ENCODE data around the gene MST1.
A peak's percentile ranks its signal among the peaks of the same experiment; 100 is the strongest.
"Not testable (repeated sequence)": the region's sequence is repeated elsewhere in the genome, so short reads cannot be mapped to it uniquely, and the experiment has no call there.

The MST1 gene

DNA sequence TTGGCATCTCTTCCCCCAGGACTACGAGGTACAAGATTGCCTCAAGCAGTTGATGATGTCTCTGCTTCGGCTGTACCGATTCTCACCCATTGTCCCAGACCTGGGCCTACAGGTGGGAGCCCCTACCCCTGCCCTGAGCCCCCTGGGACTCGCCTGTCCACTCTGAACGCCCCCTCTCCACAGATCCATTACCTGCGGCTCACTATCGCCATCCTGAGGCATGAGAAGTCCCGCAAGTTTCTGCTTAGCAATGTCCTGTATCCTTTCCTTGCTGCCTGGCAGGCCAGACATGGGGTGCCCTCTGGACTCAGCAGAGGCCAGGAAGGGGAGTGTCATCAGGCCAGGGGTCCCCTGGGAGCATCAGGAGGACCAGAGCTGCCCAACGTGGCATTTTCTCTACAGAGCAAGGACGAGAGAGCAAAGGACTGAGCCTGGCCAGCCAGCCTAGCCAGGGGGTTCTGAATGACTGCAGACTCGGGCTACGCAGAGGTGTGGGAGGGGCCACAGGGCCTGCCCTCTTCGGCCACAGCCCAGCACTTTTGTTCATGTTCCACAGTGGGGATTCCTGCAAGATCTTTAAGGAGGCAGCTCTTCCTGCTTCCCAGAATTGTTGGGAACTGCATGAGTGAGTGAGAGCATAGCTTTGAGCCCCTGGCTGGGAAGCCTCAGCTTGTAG is 11.3 kb upstream of the MST1 start:
- DNase-seq (ENCODE audit: low read depth), result no peak

DNA sequence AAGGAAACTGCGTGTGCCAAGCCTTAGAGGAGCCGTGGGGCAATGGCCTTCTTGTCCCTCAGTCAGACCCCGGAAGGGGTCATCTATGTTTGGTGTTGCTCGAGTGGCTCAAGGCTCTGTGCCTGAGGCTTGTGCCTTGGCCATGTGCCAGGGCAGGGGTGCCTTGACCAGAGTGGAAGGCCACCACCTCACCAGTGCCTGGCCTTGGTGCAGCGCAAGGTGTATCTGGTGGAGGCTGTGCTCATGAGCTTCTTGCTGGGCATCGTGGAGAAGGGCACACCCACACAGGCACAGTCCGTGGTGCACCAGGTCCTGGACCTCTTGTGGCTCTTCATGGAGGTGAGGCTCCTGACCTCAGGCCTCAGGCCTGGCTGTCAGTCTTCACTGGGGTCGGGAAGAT is 10.7 kb upstream of the MST1 start:
- DNase-seq (ENCODE audit: low read depth), result no peak

DNA sequence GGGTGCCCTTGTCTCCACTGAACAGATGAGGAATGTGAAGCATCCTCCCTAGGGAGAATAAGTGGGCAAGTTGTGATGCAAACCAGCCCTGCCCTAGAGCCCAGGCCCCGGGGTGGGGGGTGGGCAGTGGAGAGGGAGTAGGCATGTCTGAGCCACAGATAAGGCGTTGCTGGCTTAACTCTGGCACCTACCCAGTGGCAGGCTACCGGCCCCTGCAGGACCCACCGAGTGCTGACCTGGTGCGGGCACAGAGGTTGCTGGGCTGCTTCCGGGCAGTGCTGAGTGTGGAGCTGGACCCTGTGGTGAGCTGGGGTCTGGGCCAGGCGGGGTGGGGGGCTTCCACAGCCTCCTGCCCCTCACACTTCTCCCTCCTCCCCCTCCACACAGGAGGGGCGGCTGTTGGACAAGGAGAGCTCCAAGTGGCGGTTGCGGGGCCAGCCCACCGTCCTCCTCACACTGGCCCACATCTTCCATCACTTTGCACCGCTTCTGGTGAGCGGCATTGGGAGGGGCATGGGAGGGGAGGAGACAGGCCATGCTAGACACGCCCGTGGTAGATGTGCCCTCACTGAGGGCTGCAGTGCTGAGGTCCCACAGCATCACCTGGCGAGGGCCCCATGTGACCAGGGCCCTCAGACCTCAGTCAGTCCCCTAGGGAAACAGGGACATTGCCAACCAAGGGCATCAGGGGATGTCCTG is 10.2 kb upstream of the MST1 start:
- DNase-seq (ENCODE audit: low read depth), result peak; percentile 48

GRCh38 chr3:49695350-49696015 is 6.2 kb upstream of the MST1 start:
- not testable (repeated sequence) for DNase-seq (ENCODE audit: low read depth)

- not testable (repeated sequence) for DNase-seq (ENCODE audit: low read depth)
These were observed 5.3 kb upstream of the MST1 start for GRCh38 chr3:49694409-49695070.

- DNase-seq (ENCODE audit: low read depth), result not testable (repeated sequence)
These were observed 2.2 kb upstream of the MST1 start for GRCh38 chr3:49691481-49691880.

DNA sequence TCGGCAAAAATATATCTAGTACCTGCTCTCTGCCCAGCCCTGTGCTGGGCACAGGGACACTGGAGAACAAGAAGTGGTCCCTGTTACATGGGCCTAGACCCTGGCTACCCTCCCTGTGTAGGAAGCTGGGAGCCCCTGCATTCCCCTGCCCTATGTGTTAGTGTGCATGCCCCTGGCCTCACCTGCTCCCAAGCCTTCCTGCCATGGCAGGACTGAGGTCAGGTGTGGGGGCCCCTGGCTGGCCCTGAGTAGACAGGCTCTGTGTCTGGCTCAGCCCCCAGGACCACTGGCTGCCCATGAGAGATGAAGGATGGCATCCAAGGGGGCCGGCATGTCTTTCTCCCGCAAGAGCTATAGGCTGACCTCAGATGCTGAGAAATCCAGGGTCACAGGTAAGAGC is 1.6 kb upstream of the MST1 start:
- DNase-seq (ENCODE audit: low read depth), result not testable (repeated sequence)

- DNase-seq (ENCODE audit: low read depth), result not testable (repeated sequence)
These were observed 792 bp upstream of the MST1 start for GRCh38 chr3:49689908-49690624.

GRCh38 chr3:49688338-49689045 is 782 bp downstream of the MST1 start:
- not testable (repeated sequence) for DNase-seq (ENCODE audit: low read depth)

DNA sequence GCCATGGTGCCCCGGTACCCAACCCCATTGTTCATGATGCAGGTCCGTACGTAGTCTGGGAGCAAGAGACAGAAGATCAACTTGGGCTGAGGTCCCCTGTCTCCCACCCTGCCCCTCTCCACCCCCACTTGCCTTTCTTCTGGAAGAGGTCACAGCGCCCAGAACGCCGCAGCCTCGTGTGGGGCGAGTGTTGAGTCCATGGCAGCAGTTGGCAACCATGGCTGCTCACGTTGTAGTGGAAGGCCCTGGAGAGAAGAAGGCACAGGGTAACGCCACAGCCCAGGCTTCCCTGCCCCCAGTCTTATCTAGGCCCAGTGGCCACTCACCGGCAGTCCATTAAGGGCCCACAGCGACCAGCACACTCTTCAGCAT is 1.9 kb downstream of the MST1 start:
- DNase-seq (ENCODE audit: low read depth), result not testable (repeated sequence)

DNA sequence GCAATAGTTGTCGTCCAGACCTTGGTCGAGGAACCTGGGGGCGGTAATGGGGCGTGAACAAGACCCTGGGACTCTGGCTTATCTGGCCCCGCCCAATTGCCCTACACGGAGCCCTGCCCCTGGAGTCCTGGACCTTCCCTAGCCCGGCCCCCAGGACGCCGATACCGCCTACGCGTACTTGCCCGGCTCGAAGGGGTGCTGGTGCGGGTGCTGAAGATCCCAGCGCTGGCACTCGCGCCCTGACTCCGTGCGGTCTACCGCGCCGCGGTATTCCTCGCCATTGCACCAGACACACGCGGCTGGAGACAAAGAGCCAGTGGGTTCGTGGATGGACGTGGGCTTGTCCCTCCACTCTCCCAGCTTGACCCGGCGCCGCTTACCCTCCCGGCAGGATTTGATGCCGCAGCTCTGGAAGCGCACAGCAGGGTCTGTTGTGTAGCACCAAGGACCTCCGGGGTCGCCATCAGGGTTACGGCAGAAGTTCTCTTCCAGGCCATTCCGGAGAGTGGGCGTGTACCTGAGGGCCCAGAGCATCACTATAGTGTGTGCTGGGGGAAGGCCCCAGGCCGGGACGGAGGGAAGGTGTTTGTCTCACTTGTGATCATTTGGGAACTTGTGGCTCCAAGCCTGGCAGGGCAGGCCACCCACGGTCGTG is 2.4 kb downstream of the MST1 start:
- DNase-seq (ENCODE audit: low read depth), result peak; percentile 63

GRCh38 chr3:49686346-49686745 is 2.9 kb downstream of the MST1 start:
- not testable (repeated sequence) for DNase-seq (ENCODE audit: low read depth)

- DNase-seq (ENCODE audit: low read depth), result not testable (repeated sequence)
These were observed 3.4 kb downstream of the MST1 start for GRCh38 chr3:49685846-49686245.

DNA sequence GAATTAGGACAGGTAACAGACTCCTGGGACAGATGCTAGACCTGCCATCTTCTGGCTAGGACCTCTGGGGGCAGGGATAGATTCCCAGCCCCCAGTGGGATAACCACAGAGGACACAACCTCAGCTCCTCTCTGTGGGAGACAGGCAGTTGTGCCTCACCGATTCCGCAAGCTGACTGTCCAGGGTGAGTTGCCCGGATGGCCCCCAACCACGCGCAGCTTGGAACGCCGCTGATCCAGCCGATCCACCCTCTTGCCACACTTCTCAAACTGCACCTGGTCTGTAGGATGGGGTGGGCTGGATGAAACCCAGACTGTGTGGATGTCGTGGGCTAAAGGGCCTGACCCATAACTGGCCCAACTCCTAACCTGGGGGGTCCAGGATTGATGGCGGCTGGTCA is 4.2 kb downstream of the MST1 start:
- not testable (repeated sequence) for DNase-seq (ENCODE audit: low read depth)

DNA sequence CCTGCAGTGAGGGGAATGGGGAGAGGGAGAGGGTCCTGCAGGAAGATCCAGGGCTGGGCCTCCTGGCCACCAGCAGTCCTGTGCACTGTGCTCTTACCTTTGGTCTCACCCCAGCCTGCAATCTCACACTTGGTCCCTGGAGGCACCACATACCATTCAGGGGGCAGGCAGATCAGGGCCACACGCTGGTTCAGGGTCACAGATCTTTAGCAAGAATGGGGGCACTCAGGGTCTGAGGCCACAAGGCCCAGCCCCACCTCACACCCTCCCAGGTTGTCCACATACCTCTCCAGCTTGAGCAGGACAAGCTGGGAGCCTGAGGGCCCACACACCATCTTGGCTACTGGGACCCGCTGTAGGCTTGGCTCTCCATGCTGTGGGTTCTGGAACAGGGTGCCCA is 4.8 kb downstream of the MST1 start:
- not testable (repeated sequence) for DNase-seq (ENCODE audit: low read depth)

- DNase-seq (ENCODE audit: low read depth), result no peak
These were observed 6.1 kb downstream of the MST1 start for GRCh38 chr3:49683162-49683561.

DNA sequence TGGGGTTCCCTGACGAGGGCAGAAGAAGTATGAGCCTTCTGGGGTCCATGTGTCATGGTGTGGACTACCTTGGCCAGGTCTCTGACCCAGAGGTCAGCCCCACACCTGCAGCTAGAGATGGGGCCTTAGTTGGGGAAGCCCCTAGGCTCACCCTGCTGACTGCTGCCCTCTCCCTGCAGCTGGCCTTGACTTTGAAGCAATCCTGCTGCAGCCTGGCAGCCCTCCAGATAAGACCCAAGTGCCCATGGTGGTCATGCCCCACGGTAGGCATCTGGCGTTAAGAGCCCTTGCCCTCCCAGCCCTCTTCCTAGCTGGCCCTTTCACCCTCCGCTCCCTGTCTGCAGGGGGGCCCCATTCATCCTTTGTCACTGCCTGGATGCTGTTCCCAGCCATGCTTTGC is 7.7 kb downstream of the MST1 start:
- DNase-seq (ENCODE audit: low read depth), result no peak

DNA sequence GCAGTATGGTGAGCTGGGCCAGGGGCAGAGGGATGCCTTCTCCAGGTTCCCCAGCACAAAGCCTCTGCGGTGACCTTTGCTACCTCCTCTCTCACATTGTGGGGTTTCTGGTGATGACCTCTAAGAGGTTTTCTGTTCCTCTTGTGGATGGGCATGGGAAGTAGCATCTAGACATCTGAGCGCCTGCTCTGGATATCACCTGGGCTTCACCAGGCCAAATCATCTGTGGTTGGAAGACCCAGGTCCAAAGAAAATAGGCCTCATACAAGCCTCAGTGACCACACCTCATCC is 8.1 kb downstream of the MST1 start:
- DNase-seq (ENCODE audit: low read depth), result no peak

- DNase-seq (ENCODE audit: low read depth), result no peak
These were observed 8.6 kb downstream of the MST1 start for GRCh38 chr3:49680493-49681231.

DNA sequence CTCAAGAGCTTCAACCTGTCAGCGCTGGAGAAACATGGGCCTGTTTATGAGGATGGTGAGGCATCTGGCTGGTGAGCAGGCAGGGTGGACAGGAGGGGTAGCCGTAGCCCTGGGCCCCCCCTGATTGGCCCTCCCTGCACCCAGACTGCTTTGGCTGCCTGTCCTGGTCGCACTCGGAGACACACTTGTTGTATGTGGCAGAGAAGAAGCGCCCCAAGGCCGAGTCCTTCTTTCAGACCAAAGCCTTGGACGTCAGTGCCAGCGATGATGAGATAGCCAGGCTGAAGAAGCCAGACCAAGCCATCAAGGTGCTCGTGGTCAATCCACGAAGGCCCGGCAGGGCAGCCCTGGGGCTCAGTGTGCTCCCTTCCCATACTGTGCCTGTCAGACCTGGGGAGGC is 13.4 kb downstream of the MST1 start:
- DNase-seq (ENCODE audit: low read depth), result no peak

Data from EH (cell line).